Measurements from ENCODE around the gene CFAP299. TPM values are rescaled to one million over a fixed set of nuclear protein-coding genes. Genes with fewer than 3 reads are reported as not detected.

Gene CFAP299
- total RNA-seq, 4 donors from 2014 or later: not detected

DNA sequence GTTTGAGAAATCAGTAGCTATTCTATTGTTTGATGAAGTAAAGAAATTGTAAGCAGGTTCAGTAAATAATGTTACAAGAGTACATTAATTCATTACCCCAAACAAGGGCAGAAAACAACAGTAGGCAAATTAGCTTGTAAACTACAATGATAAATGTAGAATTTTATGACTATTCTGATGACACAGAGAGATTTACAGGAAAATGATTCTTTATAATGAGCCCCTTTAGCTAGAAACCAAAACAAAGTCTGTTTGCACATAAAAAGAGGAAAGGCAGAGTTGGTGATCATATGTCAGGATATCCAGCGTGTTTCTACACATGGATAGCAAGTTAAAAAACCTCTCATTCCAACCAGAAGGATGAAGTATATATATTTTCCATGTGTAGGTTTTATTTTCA is 204.8 kb downstream of the CFAP299 start:
- no peaks in the 10 kb centered on the region for H3K4me1 ChIP-seq
- no peaks in the 10 kb centered on the region for H3K36me3 ChIP-seq
- H3K27ac ChIP-seq: no peak overlapping the region
- no peaks in the 10 kb centered on the region for H3K27me3 ChIP-seq
- WGBS: 56% methylated on average over 1 of the region's 1 CpG
- TF ChIP-seq POLR2A (IDR thresholded peaks at IDR 0.05) (no peak), POLR2AphosphoS5 (IDR thresholded peaks at IDR 0.05) (no peak), EP300 (IDR thresholded peaks at IDR 0.05) (no peak), CTCF (IDR thresholded peaks at IDR 0.05) (no peak)
- H3K4me3 ChIP-seq: no peak overlapping the region
- no peak for DNase-seq (ENCODE audit: low spot score in 2 of 2)
- no peaks in the 10 kb centered on the region for H3K9me3 ChIP-seq

DNA sequence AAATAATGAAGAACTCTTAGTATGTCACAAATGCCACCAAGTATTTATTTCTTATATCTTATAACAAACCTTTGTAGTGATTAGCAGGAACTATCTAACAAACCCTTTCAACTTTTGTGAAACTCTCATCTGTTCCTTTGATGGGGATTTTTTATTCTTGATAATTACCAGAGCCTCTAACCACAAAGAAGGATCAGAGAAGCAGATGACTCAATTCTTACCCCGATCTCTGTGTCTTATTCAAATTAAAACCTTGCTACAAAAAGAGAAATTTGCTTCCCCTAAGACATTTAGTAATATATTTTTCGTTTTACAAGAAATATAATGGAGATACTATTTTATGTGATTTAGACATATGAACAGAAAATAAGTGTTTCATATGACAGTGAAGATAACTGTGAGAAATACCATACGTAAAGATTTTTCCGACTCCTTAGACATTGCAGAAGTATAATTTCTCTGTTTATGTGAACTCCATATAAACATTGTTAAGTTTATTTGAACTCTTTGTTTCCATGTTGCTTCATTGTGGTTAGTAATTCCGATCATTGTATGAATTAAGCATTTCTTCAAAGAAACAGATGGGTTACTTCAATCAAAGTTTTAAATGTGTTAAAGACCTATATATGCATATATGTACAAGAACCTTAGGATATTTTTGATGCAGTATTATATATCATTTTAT is 205.4 kb downstream of the CFAP299 start:
- Histone ChIP-seq H3K4me1 (no peaks in the 10 kb centered on the region), H3K9me3 (no peaks in the 10 kb centered on the region), H3K27me3 (no peaks in the 10 kb centered on the region), H3K27ac (no peak overlapping the region), H3K4me3 (no peak overlapping the region), H3K36me3 (no peaks in the 10 kb centered on the region)
- DNase-seq (ENCODE audit: low spot score in 2 of 2): no peak
- no peak for TF ChIP-seq CTCF (IDR thresholded peaks at IDR 0.05)
- no peak for TF ChIP-seq EP300 (IDR thresholded peaks at IDR 0.05)
- no peak for TF ChIP-seq POLR2A (IDR thresholded peaks at IDR 0.05)
- no peak for TF ChIP-seq POLR2AphosphoS5 (IDR thresholded peaks at IDR 0.05)
- 50% methylated on average over 5 of the region's 5 CpGs for WGBS

DNA sequence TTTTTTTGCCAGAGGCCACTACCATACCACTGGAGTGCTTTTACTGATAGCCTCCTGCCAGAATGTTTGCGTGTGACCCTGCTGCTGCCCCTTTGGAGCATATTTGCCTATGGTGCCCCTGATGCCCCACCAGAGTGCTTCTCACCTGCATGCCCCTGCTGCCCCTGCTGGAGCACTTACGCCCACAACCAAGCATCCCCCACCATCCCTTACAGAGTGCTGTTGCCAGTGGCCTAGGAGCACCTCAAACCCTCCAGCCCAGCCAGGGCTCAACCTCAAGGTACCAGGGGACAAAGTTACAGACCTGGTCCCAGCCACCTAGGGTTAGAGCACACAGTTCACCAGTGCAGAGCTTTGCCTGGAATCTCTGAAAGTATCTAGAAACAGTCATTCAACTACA is 207.2 kb downstream of the CFAP299 start:
- TF ChIP-seq POLR2A (IDR thresholded peaks at IDR 0.05) (no peak), POLR2AphosphoS5 (IDR thresholded peaks at IDR 0.05) (no peak), CTCF (IDR thresholded peaks at IDR 0.05) (no peak), EP300 (IDR thresholded peaks at IDR 0.05) (no peak)
- Histone ChIP-seq H3K4me1 (no peaks in the 10 kb centered on the region), H3K36me3 (no peaks in the 10 kb centered on the region), H3K9me3 (no peaks in the 10 kb centered on the region), H3K4me3 (no peak overlapping the region), H3K27ac (no peak overlapping the region), H3K27me3 (no peaks in the 10 kb centered on the region)
- WGBS: 100% methylated on average over 2 of the region's 2 CpGs
- no peak for DNase-seq (ENCODE audit: low spot score in 2 of 2)

DNA sequence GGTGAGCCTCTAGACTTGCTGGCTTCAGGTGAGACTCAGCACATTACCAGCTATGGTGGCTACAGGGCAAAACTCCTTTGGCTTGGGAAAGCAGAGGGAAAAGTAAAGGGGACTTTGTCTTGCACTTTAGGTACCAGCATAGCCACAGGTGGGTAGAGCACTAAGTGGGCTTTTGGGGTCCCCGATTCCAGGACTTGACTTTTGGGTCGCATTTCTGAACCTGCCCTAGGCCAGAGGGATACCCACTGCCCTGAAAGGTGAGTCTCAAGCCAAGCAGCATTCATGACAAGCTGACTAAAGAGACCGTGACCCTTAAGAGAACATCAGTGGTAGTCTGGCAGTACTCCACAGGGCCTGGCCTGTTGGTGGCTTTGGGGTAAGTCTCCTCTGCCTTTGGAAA is 224.8 kb downstream of the CFAP299 start:
- TF ChIP-seq EP300 (IDR thresholded peaks at IDR 0.05): no peak
- no peaks in the 10 kb centered on the region for H3K27me3 ChIP-seq
- no peaks in the 10 kb centered on the region for H3K9me3 ChIP-seq
- no peaks in the 10 kb centered on the region for H3K4me1 ChIP-seq
- DNase-seq (ENCODE audit: low spot score in 2 of 2): no peak
- WGBS: 93% methylated on average over 3 of the region's 3 CpGs
- H3K4me3 ChIP-seq: no peak overlapping the region
- no peak overlapping the region for H3K27ac ChIP-seq
- no peaks in the 10 kb centered on the region for H3K36me3 ChIP-seq

DNA sequence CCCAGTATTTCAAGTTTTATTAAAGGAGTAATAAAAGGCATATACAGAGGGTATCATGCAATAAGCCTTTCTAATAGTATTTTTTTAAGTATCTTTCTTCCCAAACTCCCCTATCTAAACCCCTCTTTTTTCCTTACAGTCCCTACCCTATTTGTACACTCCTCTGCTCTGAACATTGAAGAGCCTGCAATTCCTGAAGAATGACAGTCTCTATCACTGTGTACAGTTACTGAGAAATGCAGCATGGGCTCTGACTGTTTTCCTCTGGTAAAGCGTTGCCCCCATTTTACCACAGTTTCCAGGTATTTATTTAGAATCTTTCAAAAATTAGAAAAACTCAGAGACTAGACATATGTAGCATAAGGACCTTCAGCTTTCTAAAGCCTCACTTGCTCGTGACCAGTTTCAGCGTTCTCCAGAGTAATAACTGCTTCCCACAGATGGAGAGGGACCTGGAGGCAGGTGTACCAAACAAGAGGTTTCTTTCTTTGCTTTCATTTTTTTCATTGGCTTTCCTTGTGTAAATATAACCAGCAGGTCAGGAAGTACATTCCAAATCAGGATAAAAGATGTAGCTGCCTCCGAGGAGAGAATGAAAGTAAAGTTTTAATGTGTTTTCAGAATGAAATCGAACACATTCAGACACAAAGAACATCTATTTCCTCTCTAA is 230.8 kb downstream of the CFAP299 start:
- H3K27me3 ChIP-seq: no peaks in the 10 kb centered on the region
- no peaks in the 10 kb centered on the region for H3K9me3 ChIP-seq
- no peaks in the 10 kb centered on the region for H3K36me3 ChIP-seq
- H3K27ac ChIP-seq: no peak overlapping the region
- no peaks in the 10 kb centered on the region for H3K4me1 ChIP-seq
- H3K4me3 ChIP-seq: no peak overlapping the region
- 65% methylated on average over 5 of the region's 5 CpGs for WGBS
- no peak for TF ChIP-seq CTCF (IDR thresholded peaks at IDR 0.05)
- DNase-seq (ENCODE audit: low spot score in 2 of 2): no peak
